Gastroesophageal sphincter (tissue), 3 donors: ENCODE data around the gene MACROD2.

Source experiments
- EP300 ChIP-seq: sonication (generic); formaldehyde crosslinking; IDR thresholded peaks from one replicate; pipeline ENCODE4 v1.6.1; 2017; ENCODE audit warnings: antibody characterized with exemption, mild to moderate bottlenecking
- POLR2A ChIP-seq, 2 donors: fragments of 450-650 bp; IDR thresholded peaks; one replicate each; pipeline ENCODE4 v1.6.1; 2017; ENCODE audit warnings: antibody characterized with exemption in 2 of 2, mild to moderate bottlenecking in 2 of 2, moderate library complexity in 1 of 2
- POLR2AphosphoS5 ChIP-seq: sonication (generic); formaldehyde crosslinking; IDR thresholded peaks from one replicate; pipeline ENCODE4 v1.6.1; 2017; ENCODE audit warnings: antibody characterized with exemption
- TF ChIP-seq, protein P1 (sequence below), 4 experiments: fragments of 200-600 bp in 2 of 4; fragments of 450-650 bp in 2 of 4; sonication (generic) in 1 of 4; IDR thresholded peaks; one replicate each; pipeline ENCODE4 v1.5.1; 2017 to 2019; ENCODE audit warnings: antibody characterized with exemption in 4 of 4, mild to moderate bottlenecking in 2 of 4, moderate library complexity in 2 of 4

DNA sequence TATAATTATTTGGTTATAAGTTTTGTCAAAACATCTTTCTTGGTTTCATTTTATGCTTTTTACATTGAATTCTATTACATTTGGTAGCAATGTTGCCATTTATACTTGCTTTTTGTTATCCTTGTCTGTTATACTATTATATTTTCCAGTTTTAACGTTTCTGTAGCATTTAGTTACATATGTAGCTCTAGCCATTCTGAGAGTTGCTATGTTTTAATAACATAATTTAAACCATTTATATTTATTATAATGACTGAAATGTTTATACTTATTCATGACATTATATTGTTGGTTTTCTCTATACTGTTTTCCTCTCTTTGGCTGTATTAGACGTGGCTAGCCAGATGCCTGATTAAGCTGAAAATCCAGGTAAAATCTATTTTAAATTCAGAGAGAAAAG is 594.1 kb downstream of the MACROD2 start:
- TF ChIP-seq, protein P1, sequence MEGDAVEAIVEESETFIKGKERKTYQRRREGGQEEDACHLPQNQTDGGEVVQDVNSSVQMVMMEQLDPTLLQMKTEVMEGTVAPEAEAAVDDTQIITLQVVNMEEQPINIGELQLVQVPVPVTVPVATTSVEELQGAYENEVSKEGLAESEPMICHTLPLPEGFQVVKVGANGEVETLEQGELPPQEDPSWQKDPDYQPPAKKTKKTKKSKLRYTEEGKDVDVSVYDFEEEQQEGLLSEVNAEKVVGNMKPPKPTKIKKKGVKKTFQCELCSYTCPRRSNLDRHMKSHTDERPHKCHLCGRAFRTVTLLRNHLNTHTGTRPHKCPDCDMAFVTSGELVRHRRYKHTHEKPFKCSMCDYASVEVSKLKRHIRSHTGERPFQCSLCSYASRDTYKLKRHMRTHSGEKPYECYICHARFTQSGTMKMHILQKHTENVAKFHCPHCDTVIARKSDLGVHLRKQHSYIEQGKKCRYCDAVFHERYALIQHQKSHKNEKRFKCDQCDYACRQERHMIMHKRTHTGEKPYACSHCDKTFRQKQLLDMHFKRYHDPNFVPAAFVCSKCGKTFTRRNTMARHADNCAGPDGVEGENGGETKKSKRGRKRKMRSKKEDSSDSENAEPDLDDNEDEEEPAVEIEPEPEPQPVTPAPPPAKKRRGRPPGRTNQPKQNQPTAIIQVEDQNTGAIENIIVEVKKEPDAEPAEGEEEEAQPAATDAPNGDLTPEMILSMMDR (IDR thresholded peaks at IDR 0.05), result no peak
- TF ChIP-seq EP300, result no peak
- no peak for TF ChIP-seq POLR2A (IDR thresholded peaks at IDR 0.05)
- no peak for TF ChIP-seq POLR2AphosphoS5
